Hepatocyte (in vitro differentiated cells): ENCODE data around the gene SLC25A38. TPM values are rescaled to one million over a fixed set of nuclear protein-coding genes. Genes with fewer than 3 reads are reported as not detected.

Experiments
- DNase-seq: peaks from one replicate; pipeline ENCODE4 v3.0.0-alpha.2; 2016; ENCODE audit warnings: low spot score
- H2AFZ ChIP-seq: fragments of 200-600 bp; sonication (generic); 2 replicates; pipeline ENCODE4 v1.6.0; 2016; ENCODE audit warnings: antibody characterized with exemption, mild to moderate bottlenecking
- H3K27ac ChIP-seq: fragments of 200-600 bp; sonication (generic); 2 replicates; pipeline ENCODE4 v1.5.1; 2016; ENCODE audit warnings: mild to moderate bottlenecking
- H3K27me3 ChIP-seq: fragments of 200-600 bp; sonication (generic); 2 replicates; pipeline ENCODE4 v1.6.1; 2016
- H3K36me3 ChIP-seq: fragments of 200-600 bp; sonication (generic); replicated peaks from 2 replicates; pipeline ENCODE4 v1.5.1; 2016; ENCODE audit warnings: low read depth; ENCODE audit not compliant: insufficient read depth
- H3K4me1 ChIP-seq: fragments of 200-600 bp; sonication (generic); 2 replicates; pipeline ENCODE4 v1.5.1; 2016; ENCODE audit warnings: mild to moderate bottlenecking, moderate library complexity; ENCODE audit not compliant: insufficient read depth
- H3K4me2 ChIP-seq: fragments of 200-600 bp; sonication (generic); 2 replicates; pipeline ENCODE4 v1.6.0; 2016
- H3K4me3 ChIP-seq: fragments of 200-600 bp; sonication (generic); 2 replicates; pipeline ENCODE4 v1.5.1; 2016; ENCODE audit warnings: mild to moderate bottlenecking
- H3K79me2 ChIP-seq: fragments of 200-600 bp; sonication (generic); 2 replicates; pipeline ENCODE4 v1.6.0; 2017; ENCODE audit warnings: mild to moderate bottlenecking
- H3K9me2 ChIP-seq: fragments of 200-600 bp; sonication (generic); replicated peaks from 2 replicates; pipeline ENCODE4 v1.6.0; 2017; ENCODE audit warnings: mild to moderate bottlenecking; ENCODE audit not compliant: insufficient read depth
- H3K9me3 ChIP-seq: fragments of 200-600 bp; sonication (generic); 2 replicates; pipeline ENCODE4 v1.5.1; 2016; ENCODE audit warnings: low read depth, mild to moderate bottlenecking
- H4K20me1 ChIP-seq: fragments of 200-600 bp; sonication (generic); 2 replicates; pipeline ENCODE4 v1.6.0; 2016; ENCODE audit warnings: mild to moderate bottlenecking; ENCODE audit not compliant: insufficient read depth, poor library complexity, severe bottlenecking
- EZH2 ChIP-seq: fragments of 200-600 bp; sonication (generic); IDR thresholded peaks from 2 replicates; pipeline ENCODE4 v1.6.1; 2016; ENCODE audit warnings: antibody characterized with exemption, mild to moderate bottlenecking, borderline replicate concordance
- EZH2phosphoT487 ChIP-seq: fragments of 200-600 bp; sonication (generic); IDR thresholded peaks from one replicate; pipeline ENCODE4 v1.6.1; 2018; ENCODE audit warnings: antibody characterized with exemption, mild to moderate bottlenecking, low read depth, moderate library complexity; ENCODE audit not compliant: unreplicated experiment, severe bottlenecking
- whole genome bisulfite sequencing: methylation state at CpG from one replicate; pipeline ENCODE4 v1.1.6; 2016; ENCODE audit warnings: low lambda C conversion rate; ENCODE audit errors: missing lambda C conversion rate; 5-methylcytosine and 5-hydroxymethylcytosine counted together
- polyA plus RNA-seq: library from polyadenylated mRNA; unstranded; fragments of >200 nt; fragmentation: Nextera tagmentation; extraction: Ambion mirVana; gene quantifications from 2 replicates; pipeline ENCODE4 v1.2.1, GENCODE V29; 2016
- total RNA-seq: library from RNA; depleted of rRNA; stranded (reverse); fragments of >200 nt; gene quantifications from 2 replicates; pipeline ENCODE4 v1.2.3, GENCODE V29; 2014
- TF ChIP-seq, protein P1 (sequence below): fragments of 200-600 bp; sonication (generic); IDR thresholded peaks from 2 replicates; pipeline ENCODE4 v1.5.1; 2016; ENCODE audit warnings: antibody characterized with exemption, mild to moderate bottlenecking; ENCODE audit not compliant: poor library complexity

SLC25A38 gene
- total and polyA plus RNA-seq, 2 experiments from 2014 or later = 35.7 to 37.2 TPM

DNA sequence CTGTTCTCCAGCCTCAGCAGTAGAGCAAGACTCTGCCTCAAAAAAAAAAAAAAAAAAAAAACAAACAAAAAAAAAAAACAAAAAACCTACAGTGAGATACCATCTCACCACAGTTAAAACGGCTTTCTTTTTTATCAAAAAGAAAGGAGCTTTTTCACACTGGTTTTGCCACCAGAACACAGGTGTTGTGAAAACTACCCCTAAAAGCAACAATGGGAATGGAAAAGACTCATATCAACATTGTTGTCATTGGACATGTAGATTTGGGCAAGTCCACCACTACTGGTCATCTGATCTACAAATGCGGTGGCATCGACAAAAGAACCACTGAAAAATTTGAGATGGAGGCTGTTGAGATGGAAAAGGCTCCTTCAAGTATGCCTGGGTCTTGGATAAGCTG, 24.8 kb upstream of the SLC25A38 start:
- H2AFZ ChIP-seq = no peak overlapping the region
- H3K4me2 ChIP-seq = no peak overlapping the region
- H3K9me2 ChIP-seq = no peaks in the 10 kb centered on the region
- no peaks in the 10 kb centered on the region for H3K36me3 ChIP-seq
- H3K4me1 ChIP-seq = peaks cover 7% of the 10 kb centered on the region
- no peaks in the 10 kb centered on the region for H3K27me3 ChIP-seq
- 90% methylated on average over 3 of the region's 3 CpGs for WGBS
- H3K79me2 ChIP-seq = no peaks in the 10 kb centered on the region
- H3K9me3 ChIP-seq = no peaks in the 10 kb centered on the region
- no peaks in the 10 kb centered on the region for H4K20me1 ChIP-seq
- no peak overlapping the region for H3K27ac ChIP-seq
- no peak overlapping the region for H3K4me3 ChIP-seq
- no peak for DNase-seq
- TF ChIP-seq EZH2 = no peak
- TF ChIP-seq, protein P1, sequence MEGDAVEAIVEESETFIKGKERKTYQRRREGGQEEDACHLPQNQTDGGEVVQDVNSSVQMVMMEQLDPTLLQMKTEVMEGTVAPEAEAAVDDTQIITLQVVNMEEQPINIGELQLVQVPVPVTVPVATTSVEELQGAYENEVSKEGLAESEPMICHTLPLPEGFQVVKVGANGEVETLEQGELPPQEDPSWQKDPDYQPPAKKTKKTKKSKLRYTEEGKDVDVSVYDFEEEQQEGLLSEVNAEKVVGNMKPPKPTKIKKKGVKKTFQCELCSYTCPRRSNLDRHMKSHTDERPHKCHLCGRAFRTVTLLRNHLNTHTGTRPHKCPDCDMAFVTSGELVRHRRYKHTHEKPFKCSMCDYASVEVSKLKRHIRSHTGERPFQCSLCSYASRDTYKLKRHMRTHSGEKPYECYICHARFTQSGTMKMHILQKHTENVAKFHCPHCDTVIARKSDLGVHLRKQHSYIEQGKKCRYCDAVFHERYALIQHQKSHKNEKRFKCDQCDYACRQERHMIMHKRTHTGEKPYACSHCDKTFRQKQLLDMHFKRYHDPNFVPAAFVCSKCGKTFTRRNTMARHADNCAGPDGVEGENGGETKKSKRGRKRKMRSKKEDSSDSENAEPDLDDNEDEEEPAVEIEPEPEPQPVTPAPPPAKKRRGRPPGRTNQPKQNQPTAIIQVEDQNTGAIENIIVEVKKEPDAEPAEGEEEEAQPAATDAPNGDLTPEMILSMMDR = no peak
- no peak for TF ChIP-seq EZH2phosphoT487

DNA sequence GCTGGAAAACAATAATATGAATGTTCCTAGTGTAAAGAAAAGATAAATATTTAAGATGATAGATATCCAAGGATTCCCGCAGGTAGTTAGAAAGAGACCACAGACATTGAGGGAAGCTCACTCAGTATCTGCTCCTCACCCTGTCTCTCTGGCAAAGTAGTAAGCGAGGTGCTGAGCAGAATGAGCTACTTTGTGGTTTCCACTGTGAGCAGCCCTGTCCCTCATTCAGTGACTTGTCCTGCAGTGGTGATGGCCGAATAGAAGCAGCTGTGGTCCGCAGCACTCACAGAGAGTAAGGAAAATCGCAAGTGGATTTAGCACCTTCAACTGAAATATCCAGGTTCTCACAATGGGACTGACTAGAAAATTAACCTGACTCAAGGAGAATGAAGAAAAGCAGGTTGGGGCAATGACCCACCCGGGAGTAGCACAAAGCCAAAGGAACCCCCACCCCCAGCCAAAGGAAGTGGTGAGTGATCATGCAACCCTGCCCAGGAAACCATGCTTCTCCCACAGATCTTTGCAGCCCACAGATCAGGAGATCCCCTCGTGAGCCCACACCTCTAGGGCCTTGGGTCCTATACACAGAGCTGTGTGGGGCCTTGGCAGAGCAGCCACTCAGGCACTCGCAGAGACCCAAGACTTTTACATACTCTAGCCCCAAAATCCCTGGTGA, 21.8 kb upstream of the SLC25A38 start:
- no peak for DNase-seq
- Histone ChIP-seq H3K27ac (no peak overlapping the region), H4K20me1 (no peaks in the 10 kb centered on the region), H3K9me3 (no peaks in the 10 kb centered on the region), H3K36me3 (no peaks in the 10 kb centered on the region), H3K4me1 (peaks cover 7% of the 10 kb centered on the region), H3K4me2 (no peak overlapping the region), H3K79me2 (no peaks in the 10 kb centered on the region), H2AFZ (no peak overlapping the region), H3K4me3 (no peak overlapping the region), H3K9me2 (no peaks in the 10 kb centered on the region), H3K27me3 (no peaks in the 10 kb centered on the region)
- no peak for TF ChIP-seq EZH2
- TF ChIP-seq EZH2phosphoT487 = no peak
- TF ChIP-seq, protein P1 = no peak
- WGBS = 85% methylated on average over 8 of the region's 8 CpGs

DNA sequence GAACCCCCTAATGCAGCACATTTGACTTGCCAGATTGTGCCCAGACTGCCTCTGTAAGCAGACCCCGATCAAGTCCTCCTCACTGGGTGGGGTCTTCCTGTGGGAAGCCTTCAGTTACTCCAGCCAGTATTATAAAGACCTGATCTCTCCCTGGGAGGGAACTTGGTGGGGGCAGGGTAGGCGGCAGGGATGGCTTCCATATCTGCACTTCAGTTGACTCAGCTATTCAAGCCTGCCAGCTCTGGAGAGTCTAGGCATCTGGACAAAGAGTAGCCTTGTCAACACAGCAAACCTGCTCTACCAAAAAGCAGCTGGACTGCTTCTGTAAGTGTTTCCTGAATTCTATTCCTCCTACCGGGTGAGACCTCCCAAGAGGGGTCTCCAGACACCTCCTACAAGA, 21.0 kb upstream of the SLC25A38 start:
- Histone ChIP-seq H3K36me3 (no peaks in the 10 kb centered on the region), H3K27ac (no peak overlapping the region), H3K9me3 (no peaks in the 10 kb centered on the region), H3K27me3 (no peaks in the 10 kb centered on the region), H3K9me2 (no peaks in the 10 kb centered on the region), H4K20me1 (no peaks in the 10 kb centered on the region), H2AFZ (no peak overlapping the region), H3K4me3 (no peak overlapping the region), H3K79me2 (no peaks in the 10 kb centered on the region), H3K4me2 (no peak overlapping the region), H3K4me1 (peaks cover 7% of the 10 kb centered on the region)
- TF ChIP-seq EZH2 (no peak), EZH2phosphoT487 (no peak)
- TF ChIP-seq, protein P1 = no peak
- DNase-seq = no peak
- 39% methylated on average over 3 of the region's 3 CpGs for WGBS
